ENCODE data around the gene TMPRSS5. TPM values are rescaled to one million over a fixed set of nuclear protein-coding genes. Genes with fewer than 3 reads are reported as not detected.

TMPRSS5 gene
- total RNA-seq, 1 donor from 2014 or later = not detected

DNA sequence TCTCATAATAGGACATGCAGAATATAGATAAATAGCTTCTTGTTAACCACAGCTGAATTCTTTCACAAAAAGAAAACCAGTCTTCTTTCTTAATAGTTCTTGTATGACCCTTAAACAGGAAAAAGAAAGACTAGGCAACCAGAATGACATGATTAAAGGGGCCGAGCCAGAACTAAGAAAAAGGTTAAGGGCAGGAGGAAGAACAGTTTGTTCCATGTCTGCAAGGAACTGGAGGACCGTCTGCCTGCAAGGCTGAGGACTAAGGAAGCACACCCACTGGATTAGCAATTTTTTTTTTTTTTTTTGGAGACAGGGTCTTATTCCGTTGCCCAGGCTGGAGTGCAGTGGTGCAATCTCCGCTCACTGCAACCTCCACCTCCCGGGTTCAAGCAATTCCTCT is 26.0 kb upstream of the TMPRSS5 start:
- no peak overlapping the region for H3K4me3 ChIP-seq
- Mint-ChIP-seq H3K9me3 (no peaks in the 10 kb centered on the region), H3K4me3 (no peak overlapping the region), H3K27me3 (ENCODE audit: insufficient read depth, low read depth) (peaks cover 1% of the 10 kb centered on the region), H3K27ac (no peak overlapping the region), H3K36me3 (peaks cover 25% of the 10 kb centered on the region), H3K4me1 (peaks cover 2% of the 10 kb centered on the region)
- H3K27ac ChIP-seq = no peak overlapping the region
- no peak overlapping the region for H2AFZ ChIP-seq (replicated peaks)
- no peaks in the 10 kb centered on the region for H3K79me2 ChIP-seq (ENCODE audit: low read depth)
- TF ChIP-seq, protein P1, sequence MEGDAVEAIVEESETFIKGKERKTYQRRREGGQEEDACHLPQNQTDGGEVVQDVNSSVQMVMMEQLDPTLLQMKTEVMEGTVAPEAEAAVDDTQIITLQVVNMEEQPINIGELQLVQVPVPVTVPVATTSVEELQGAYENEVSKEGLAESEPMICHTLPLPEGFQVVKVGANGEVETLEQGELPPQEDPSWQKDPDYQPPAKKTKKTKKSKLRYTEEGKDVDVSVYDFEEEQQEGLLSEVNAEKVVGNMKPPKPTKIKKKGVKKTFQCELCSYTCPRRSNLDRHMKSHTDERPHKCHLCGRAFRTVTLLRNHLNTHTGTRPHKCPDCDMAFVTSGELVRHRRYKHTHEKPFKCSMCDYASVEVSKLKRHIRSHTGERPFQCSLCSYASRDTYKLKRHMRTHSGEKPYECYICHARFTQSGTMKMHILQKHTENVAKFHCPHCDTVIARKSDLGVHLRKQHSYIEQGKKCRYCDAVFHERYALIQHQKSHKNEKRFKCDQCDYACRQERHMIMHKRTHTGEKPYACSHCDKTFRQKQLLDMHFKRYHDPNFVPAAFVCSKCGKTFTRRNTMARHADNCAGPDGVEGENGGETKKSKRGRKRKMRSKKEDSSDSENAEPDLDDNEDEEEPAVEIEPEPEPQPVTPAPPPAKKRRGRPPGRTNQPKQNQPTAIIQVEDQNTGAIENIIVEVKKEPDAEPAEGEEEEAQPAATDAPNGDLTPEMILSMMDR (IDR thresholded peaks at IDR 0.05) = no peak
- TF ChIP-seq EZH2phosphoT487 (IDR thresholded peaks at IDR 0.05) (no peak), EZH2 (IDR thresholded peaks at IDR 0.05) (no peak)
- no peak overlapping the region for H3K4me2 ChIP-seq
- H4K20me1 ChIP-seq (ENCODE audit: low read depth) = no peaks in the 10 kb centered on the region
- H3K4me1 ChIP-seq = no peaks in the 10 kb centered on the region
- no peaks in the 10 kb centered on the region for H3K9me3 ChIP-seq (ENCODE audit: low read depth)
- no peak overlapping the region for H3K9ac ChIP-seq
- peaks cover 5% of the 10 kb centered on the region for H3F3A ChIP-seq (ENCODE audit: low read depth)
- H3K36me3 ChIP-seq = peaks cover 9% of the 10 kb centered on the region
- H3K27me3 ChIP-seq = no peaks in the 10 kb centered on the region
- no peak for DNase-seq (ENCODE audit: low spot score)

DNA sequence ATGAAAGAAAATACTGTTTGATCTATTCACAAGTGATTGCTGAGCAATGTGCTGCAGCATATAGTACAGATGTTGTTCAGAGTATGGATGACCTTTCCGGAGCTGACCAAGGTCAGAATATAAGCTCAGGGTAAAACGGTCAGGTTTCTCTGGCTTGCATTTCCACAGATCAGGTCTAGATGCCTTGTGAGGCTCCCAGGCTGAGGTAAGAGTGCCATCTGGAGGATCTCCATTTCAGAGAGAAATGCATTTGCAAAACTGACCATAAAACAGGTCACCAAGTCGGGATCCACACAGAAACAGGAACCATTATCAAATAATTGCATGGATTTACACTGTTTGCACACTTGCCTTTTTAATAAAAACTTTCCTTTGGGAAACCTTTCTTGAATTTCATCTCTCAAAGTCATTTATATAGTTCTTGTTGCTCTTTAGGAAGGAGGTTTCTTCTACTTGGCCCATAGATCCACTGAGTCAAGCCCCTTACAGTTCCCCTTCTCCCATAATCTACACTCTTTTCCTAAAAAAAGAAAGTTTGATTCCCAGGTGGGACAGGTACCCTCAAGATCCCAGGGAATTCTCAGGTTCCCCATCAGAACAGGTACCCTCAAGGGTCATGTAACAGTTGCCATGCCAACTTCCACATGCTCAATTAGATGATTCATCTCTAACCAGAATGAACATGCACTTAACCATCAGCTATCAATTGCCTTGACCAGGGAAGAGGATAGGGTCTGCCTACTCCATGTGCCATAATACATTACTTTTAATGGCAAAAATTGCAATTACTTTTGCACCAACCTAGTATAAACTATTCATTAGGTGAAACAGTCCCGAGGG is 25.0 kb upstream of the TMPRSS5 start:
- Histone ChIP-seq H3K79me2 (ENCODE audit: low read depth) (no peaks in the 10 kb centered on the region), H3F3A (ENCODE audit: low read depth) (peaks cover 5% of the 10 kb centered on the region), H3K9ac (no peak overlapping the region), H3K4me1 (no peaks in the 10 kb centered on the region), H3K27ac (no peak overlapping the region), H2AFZ (replicated peaks) (no peak overlapping the region), H3K27me3 (no peaks in the 10 kb centered on the region), H3K4me3 (no peak overlapping the region), H3K9me3 (ENCODE audit: low read depth) (no peaks in the 10 kb centered on the region), H4K20me1 (ENCODE audit: low read depth) (no peaks in the 10 kb centered on the region), H3K36me3 (peaks cover 5% of the 10 kb centered on the region), H3K4me2 (no peak overlapping the region)
- TF ChIP-seq, protein P1 (IDR thresholded peaks at IDR 0.05) = peak; percentile 75
- TF ChIP-seq EZH2 (IDR thresholded peaks at IDR 0.05) = no peak
- no peak overlapping the region for H3K4me3 Mint-ChIP-seq
- H3K4me1 Mint-ChIP-seq = peaks cover 2% of the 10 kb centered on the region
- peak; percentile 75 for DNase-seq (ENCODE audit: low spot score)
- H3K27ac Mint-ChIP-seq = no peak overlapping the region
- peaks cover 17% of the 10 kb centered on the region for H3K36me3 Mint-ChIP-seq
- no peaks in the 10 kb centered on the region for H3K9me3 Mint-ChIP-seq
- peaks cover 2% of the 10 kb centered on the region for H3K27me3 Mint-ChIP-seq (ENCODE audit: insufficient read depth, low read depth)

DNA sequence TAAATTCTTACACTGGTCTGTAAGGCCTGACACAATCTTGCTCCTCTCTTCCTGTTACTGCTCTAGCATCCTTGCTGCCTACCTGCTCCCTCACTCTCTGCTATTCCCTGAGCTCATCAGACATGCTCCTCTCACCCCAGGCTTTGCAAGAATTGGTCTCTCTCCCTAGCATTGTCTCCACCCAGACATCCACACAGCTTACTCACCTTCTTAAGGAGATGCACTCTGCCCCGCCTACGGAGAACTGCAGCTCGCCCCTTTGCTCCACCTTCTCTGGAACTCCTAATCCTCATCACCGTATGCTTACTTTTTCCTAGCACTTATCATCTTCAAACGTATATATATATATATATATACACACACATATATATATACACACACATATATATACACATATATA is 23.3 kb upstream of the TMPRSS5 start:
- Histone ChIP-seq H3F3A (ENCODE audit: low read depth) (peaks cover 5% of the 10 kb centered on the region), H3K4me3 (no peak overlapping the region), H2AFZ (replicated peaks) (no peak overlapping the region), H3K9me3 (ENCODE audit: low read depth) (no peaks in the 10 kb centered on the region), H4K20me1 (ENCODE audit: low read depth) (no peaks in the 10 kb centered on the region), H3K4me2 (no peak overlapping the region), H3K27me3 (no peaks in the 10 kb centered on the region), H3K79me2 (ENCODE audit: low read depth) (no peaks in the 10 kb centered on the region), H3K4me1 (no peaks in the 10 kb centered on the region), H3K27ac (no peak overlapping the region), H3K9ac (no peak overlapping the region), H3K36me3 (peaks cover 5% of the 10 kb centered on the region)
- H3K4me3 Mint-ChIP-seq = no peak overlapping the region
- no peaks in the 10 kb centered on the region for H3K9me3 Mint-ChIP-seq
- peaks cover 2% of the 10 kb centered on the region for H3K27me3 Mint-ChIP-seq (ENCODE audit: insufficient read depth, low read depth)
- TF ChIP-seq EZH2phosphoT487 (IDR thresholded peaks at IDR 0.05) (no peak), EZH2 (IDR thresholded peaks at IDR 0.05) (no peak)
- TF ChIP-seq, protein P1 (IDR thresholded peaks at IDR 0.05) = no peak
- peaks cover 12% of the 10 kb centered on the region for H3K36me3 Mint-ChIP-seq
- no peak overlapping the region for H3K27ac Mint-ChIP-seq
- DNase-seq (ENCODE audit: low spot score) = no peak
- H3K4me1 Mint-ChIP-seq = peaks cover 2% of the 10 kb centered on the region
